ENCODE results near the gene VWA5A. TPM values are rescaled to one million over a fixed set of nuclear protein-coding genes. Genes with fewer than 3 reads are reported as not detected.
A peak's percentile ranks its signal among the peaks of the same experiment; 100 is the strongest.

The VWA5A gene
- total RNA-seq, result 11.5 and 14.7 TPM in 2 replicates

- DNase-seq (ENCODE audit: low read depth, low spot score), result peak; percentile 68
These were observed at the start of gene VWA5A for GRCh38 chr11:124114942-124115781. Gene VWA5A, plus strand, starts transcription at chr11:124115450. Its CDS starts 2,062 bp downstream, at chr11:124117512.

GRCh38 chr11:124068601-124069110 is 46.6 kb upstream of the VWA5A start:
- no peak for DNase-seq (ENCODE audit: low read depth, low spot score)

GRCh38 chr11:124069429-124070401 is 45.5 kb upstream of the VWA5A start:
- DNase-seq (ENCODE audit: low read depth, low spot score), result peak; percentile 24

DNA sequence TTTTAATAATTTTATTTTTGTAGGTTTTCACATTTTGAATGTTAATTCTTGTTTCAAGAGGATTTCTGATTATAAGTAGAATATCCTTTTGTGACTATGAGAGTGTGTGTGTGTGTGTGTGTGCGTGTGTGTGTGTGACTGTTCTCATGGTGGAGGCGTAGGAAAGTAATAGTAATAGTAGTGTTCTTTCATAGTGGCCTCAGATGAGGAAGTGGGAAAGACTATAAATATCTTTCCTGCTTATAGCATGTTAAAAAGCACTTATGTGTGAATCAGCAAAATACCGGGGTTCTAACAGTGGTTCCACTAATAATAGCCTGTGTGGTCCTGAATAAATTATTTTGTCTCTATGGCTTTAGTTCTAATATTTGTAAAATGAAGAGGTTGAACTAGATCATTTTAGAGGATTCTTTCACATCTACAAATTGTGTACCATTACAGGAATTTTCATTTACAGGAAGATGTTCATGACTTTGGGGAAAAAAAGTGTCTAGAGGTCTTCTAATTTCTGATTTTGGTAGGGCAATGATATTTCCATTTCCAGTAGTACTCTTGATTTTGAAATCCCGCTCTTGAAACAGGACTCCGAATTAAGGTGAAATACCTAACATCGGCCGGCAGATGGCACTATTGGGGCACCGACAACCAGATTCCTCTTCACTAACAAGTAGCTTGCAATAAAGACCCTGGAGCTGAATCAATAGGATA is 44.2 kb upstream of the VWA5A start:
- DNase-seq (ENCODE audit: low read depth, low spot score), result peak; percentile 58

DNA sequence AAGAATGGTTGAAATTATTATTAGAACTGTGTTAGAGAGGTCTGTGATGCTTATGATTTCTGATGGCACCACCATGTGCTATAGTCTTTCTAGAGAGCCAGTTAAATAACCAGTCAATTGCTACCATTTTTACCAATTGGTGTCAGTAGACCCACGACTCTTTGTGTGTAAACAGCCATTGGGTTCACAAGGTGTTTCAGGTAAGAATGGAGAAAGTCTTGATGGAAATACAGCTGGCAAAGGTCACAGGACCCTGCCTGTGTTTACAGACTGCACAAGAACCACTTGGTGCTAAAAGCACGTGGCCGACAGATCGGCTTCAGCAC is 43.7 kb upstream of the VWA5A start:
- DNase-seq (ENCODE audit: low read depth, low spot score), result no peak

DNA sequence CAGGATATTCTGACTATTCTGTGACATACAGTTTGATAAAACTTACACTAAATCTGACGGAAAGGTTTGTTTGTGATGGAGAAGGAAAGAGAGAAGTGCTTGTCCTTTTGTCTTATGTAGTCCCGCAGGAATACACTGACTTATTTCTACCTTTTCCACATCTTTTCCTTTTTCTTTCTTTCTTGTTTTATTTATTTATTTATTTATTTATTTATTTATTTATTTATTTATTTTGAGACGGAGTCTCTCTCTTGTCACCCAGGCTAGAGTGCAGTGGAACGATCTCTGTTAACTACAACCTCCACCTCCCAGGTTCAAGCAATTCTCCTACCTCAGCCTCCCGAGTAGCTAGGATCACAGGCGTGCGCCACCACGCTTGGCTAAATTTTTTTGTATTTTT is 43.1 kb upstream of the VWA5A start:
- DNase-seq (ENCODE audit: low read depth, low spot score), result no peak

- no peak for DNase-seq (ENCODE audit: low read depth, low spot score)
These were observed 40.7 kb upstream of the VWA5A start for GRCh38 chr11:124074554-124074953.

DNA sequence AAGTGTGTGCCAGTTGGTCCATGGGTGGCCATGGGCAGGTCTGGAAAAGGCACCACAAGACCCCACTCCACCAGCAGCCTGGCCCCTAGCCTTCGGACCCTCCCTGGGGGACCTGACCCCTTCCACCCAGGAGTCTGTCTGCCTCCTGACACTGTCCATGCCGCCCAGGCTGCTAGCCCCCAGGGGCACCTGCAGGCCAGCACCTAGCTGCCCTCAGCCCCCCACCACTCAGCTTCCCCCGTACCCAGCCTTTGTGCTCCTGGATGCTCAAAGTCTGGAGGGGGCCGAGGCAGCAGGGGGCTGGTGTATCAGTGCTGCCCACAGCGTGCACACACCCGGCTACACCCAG is 39.8 kb upstream of the VWA5A start:
- DNase-seq (ENCODE audit: low read depth, low spot score), result no peak

DNA sequence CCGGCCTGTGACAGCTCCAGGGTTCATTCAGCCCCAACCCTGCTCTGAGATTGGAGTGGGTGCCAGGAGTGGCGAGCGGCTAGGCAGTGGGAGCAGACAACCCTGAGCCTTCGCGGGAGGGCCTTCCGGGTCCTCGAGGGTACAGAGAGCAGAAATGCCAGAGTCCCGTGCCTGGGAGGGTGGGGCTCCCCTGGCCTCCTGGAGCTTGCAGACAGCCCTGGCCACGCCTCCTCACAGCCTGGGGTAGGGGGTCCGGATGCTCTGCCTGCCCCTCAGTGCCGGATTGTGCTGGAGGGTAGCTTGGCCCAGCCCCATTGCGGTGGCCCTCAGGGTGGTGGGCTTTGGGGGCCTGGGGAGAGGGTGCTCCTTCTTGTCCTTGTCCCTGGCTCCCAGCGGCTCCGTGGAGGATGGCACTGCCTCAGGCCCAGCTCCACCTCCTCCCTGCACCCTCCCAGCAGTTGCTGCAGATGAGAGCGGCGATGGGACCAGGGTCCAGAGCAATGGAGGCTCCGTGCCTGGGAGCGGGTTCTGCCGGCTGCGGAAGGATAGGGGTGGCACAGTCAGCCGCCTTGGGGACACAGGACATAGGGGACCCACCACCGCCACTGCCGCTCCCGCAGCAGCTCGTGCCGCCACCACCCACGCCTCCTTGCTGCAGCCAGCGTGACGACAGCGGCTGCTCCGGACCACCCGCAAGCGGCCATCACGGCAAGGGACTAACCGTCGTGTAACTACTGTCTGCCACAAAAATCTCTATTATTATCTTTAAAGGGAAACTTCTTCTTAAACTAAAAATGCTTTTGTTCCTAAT is 39.2 kb upstream of the VWA5A start:
- DNase-seq (ENCODE audit: low read depth, low spot score), result no peak

GRCh38 chr11:124077266-124077665 is 38.0 kb upstream of the VWA5A start:
- no peak for DNase-seq (ENCODE audit: low read depth, low spot score)

- DNase-seq (ENCODE audit: low read depth, low spot score), result no peak
These were observed 36.7 kb upstream of the VWA5A start for GRCh38 chr11:124078591-124078990.

DNA sequence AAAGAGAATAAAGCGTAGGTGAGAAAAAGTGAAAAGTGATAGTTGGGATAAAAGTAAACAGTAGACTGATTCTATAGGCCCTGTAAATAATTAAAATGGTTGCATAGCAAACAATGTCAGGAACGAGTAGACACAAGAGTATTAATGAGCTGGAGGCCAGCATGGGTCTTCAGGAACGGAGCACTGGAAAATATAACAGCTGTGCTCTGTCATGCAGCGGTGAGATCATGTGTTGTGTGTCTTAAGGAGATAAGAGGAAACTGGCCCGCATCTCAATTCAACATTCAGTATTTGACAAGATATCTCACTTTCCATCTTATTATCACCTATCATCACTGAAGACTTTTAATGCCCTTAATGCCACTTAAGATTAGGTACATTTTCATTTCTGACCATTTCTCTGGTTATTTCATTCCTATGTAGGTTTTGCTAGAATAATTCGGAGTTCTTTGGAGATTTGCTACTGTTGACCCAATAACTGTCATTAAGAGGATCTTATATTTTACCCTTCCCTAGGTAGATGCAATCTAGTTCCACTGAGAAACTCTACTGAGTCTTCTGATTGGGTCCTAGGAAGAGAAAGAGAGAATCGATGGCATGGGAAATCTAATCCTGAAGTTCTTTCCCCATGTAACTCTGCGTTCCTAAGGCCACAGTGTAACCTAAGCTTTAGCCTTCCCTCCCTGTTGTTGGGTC is 35.5 kb upstream of the VWA5A start:
- no peak for DNase-seq (ENCODE audit: low read depth, low spot score)

- no peak for DNase-seq (ENCODE audit: low read depth, low spot score)
These were observed 34.8 kb upstream of the VWA5A start for GRCh38 chr11:124080327-124081001.

GRCh38 chr11:124081483-124081882 is 33.8 kb upstream of the VWA5A start:
- no peak for DNase-seq (ENCODE audit: low read depth, low spot score)

DNA sequence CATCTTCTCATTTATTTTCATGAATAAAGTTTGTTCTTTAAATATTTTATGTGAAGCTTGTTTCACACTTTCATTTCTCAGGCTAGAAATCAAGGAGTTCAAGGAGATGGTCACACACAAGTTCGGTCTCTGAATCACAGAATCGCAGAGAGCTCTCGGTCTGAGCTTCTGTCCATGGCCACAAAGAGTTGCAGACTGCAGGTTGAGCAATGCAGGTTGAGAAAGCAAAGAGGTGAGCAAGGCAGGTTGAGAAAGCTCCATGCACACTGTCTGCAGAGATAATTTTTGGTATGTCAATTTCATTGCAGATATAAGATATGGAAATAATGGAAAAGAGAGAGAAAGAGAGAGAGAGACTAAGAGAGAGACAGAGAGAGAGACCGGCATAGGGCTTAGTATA is 32.9 kb upstream of the VWA5A start:
- DNase-seq (ENCODE audit: low read depth, low spot score), result no peak

DNA sequence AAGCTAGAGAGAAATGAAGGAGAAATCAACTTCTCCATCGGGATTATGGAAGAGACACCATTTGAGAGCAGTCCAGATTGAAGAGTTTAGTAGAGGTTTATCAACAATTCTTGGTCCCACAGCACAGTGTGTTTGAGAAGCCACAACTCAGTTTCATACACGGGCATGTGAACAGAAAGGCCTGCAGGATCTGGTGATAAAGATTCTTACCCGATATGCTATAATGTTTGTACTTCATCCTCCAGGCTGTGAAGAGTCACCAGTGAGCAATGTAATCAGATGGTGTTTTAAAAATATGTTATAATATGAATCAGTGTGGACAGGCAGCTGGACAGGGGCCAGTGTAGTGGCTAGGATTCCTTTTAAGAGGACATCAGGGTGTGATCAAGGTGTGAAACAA is 29.7 kb upstream of the VWA5A start:
- DNase-seq (ENCODE audit: low read depth, low spot score), result no peak

GRCh38 chr11:124085997-124086846 is 29.0 kb upstream of the VWA5A start:
- no peak for DNase-seq (ENCODE audit: low read depth, low spot score)

DNA sequence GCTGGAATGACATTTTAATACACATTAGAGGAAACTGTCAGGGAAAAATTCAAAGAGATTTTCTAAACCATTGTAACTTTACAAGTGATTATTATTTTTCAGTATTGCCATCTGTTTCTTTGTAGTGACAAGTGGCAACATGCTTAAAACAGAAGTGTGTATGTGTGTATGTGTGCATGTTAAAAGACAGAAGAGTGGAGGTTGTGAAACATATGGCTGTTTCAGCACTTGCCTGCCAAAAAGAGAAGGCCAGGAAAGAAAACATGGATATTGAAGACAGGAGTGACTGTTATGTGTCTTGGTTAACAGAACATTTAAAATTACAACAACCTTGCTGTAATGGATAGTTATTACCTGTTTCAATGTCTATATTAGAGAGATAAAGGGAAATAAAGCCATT is 24.3 kb upstream of the VWA5A start:
- DNase-seq (ENCODE audit: low read depth, low spot score), result no peak

- no peak for DNase-seq (ENCODE audit: low read depth, low spot score)
These were observed 21.9 kb upstream of the VWA5A start for GRCh38 chr11:124093330-124093729.
